Caco-2 (cell line): ENCODE data around the gene EFHC1. TPM values are rescaled to one million over a fixed set of nuclear protein-coding genes. Genes with fewer than 3 reads are reported as not detected.

Experiments
- BruUV-seq: library from RNA; stranded (reverse); fragments of 400-500 nt; replicated peaks from 2 replicates; lab custom pipeline; 2021; lab: Mats Ljungman, UMichigan
- CTCF ChIA-PET: fragments of 300-600 bp; sonication (Branson Sonifier 250); formaldehyde crosslinking; loops from one replicate; lab custom pipeline; 2022; ENCODE audit warnings: antibody characterized with exemption; lab: Charles Lee
- POLR2A ChIA-PET: fragments of 300-600 bp; sonication (Branson Sonifier 250); formaldehyde crosslinking; loops from one replicate; lab custom pipeline; 2022; ENCODE audit warnings: antibody characterized with exemption; lab: Charles Lee
- DNase-seq, 2 experiments: peaks; one replicate each; pipeline versions ENCODE4 v3.0.0 to v3.0.0-alpha.2; 2020 to 2022
- H3K27me3 ChIP-seq: replicated peaks from 2 replicates; pipeline ENCODE4 v1.6.0; 2011; ENCODE audit warnings: low read length; ENCODE audit not compliant: control insufficient read depth, insufficient read depth
- H3K36me3 ChIP-seq: 2 replicates; pipeline ENCODE4 v1.5.1; 2011; ENCODE audit warnings: low read length; ENCODE audit not compliant: control insufficient read depth, insufficient read depth
- H3K4me1 ChIP-seq: fragments of 250-450 bp; sonication (Bioruptor Pico); 2 replicates; pipeline ENCODE4 v1.5.1; 2020; ENCODE audit warnings: mild to moderate bottlenecking
- H3K4me3 ChIP-seq: 2 replicates; pipeline ENCODE4 v1.5.1; 2011; ENCODE audit warnings: low read depth, mild to moderate bottlenecking, control low read depth, low read length
- H3K9me3 ChIP-seq: fragments of 250-450 bp; sonication (Bioruptor Pico); 2 replicates; pipeline ENCODE4 v1.5.1; 2020; ENCODE audit warnings: mild to moderate bottlenecking, moderate library complexity
- H3K27ac Mint-ChIP-seq: one replicate; pipeline ENCODE4 v1.8.0; 2022; ENCODE audit warnings: mixed read lengths; ENCODE audit not compliant: unreplicated experiment
- H3K27me3 Mint-ChIP-seq: one replicate; pipeline ENCODE4 v1.8.0; 2022; ENCODE audit warnings: mixed read lengths; ENCODE audit not compliant: insufficient read depth, unreplicated experiment
- H3K36me3 Mint-ChIP-seq: one replicate; pipeline ENCODE4 v1.8.0; 2022; ENCODE audit warnings: mild to moderate bottlenecking, mixed read lengths; ENCODE audit not compliant: insufficient read depth, unreplicated experiment
- H3K4me1 Mint-ChIP-seq: one replicate; pipeline ENCODE4 v1.8.0; 2022; ENCODE audit warnings: low read depth, mixed read lengths; ENCODE audit not compliant: unreplicated experiment
- H3K4me3 Mint-ChIP-seq: one replicate; pipeline ENCODE4 v1.8.0; 2022; ENCODE audit warnings: mild to moderate bottlenecking, moderate library complexity, mixed read lengths; ENCODE audit not compliant: unreplicated experiment
- H3K9me3 Mint-ChIP-seq: one replicate; pipeline ENCODE4 v1.8.0; 2022; ENCODE audit warnings: mixed read lengths; ENCODE audit not compliant: unreplicated experiment
- CTCF ChIP-seq, 2 experiments: fragments of 200-600 bp in 1 of 2; IDR thresholded peaks; 1 replicate in 1 of 2; 2 replicates in 1 of 2; pipeline versions ENCODE4 v1.5.1 to v1.8.0; 2011 to 2022; ENCODE audit warnings: antibody characterized with exemption in 1 of 2, control low read depth in 1 of 2, inconsistent platforms in 1 of 2, low read depth in 1 of 2, low read length in 1 of 2, mild to moderate bottlenecking in 1 of 2, moderate library complexity in 1 of 2; ENCODE audit not compliant: insufficient read depth in 1 of 2, severe bottlenecking in 1 of 2, unreplicated experiment in 1 of 2
- intact Hi-C: fragments of 100-400 bp; cut with micrococcal nuclease; formaldehyde crosslinking; loops from one replicate; pipeline ENCODE4 v1.10.0; 2022; ENCODE audit not compliant: unreplicated experiment
- total RNA-seq: library from RNA; stranded (reverse); gene quantifications from 2 replicates; pipeline ENCODE4 v1.2.3, GENCODE V29; 2022

Gene EFHC1
- total RNA-seq, 1 experiment from 2014 or later: 14.6 TPM

GRCh38 chr6:52545406-52546119 is 125.4 kb downstream of the EFHC1 start:
- Histone ChIP-seq H3K4me1 (peaks cover 29% of the 10 kb centered on the region), H3K27me3 (no peaks in the 10 kb centered on the region), H3K4me3 (no peak overlapping the region), H3K9me3 (no peaks in the 10 kb centered on the region), H3K36me3 (no peaks in the 10 kb centered on the region)
- no peak for DNase-seq
- Mint-ChIP-seq H3K9me3 (no peaks in the 10 kb centered on the region), H3K4me3 (no peak overlapping the region), H3K36me3 (peaks cover 5% of the 10 kb centered on the region), H3K27me3 (no peaks in the 10 kb centered on the region), H3K27ac (peak overlapping the region; percentile 39), H3K4me1 (peaks cover 40% of the 10 kb centered on the region)
- POLR2A ChIA-PET: no interaction called here
- no TSS peak for BruUV-seq
- TF ChIP-seq CTCF (IDR thresholded peaks at IDR 0.05; ENCODE audit: insufficient read depth in 1 of 2, low read depth in 1 of 2, low read length in 1 of 2, severe bottlenecking in 1 of 2, unreplicated experiment in 1 of 2): no peak
- intact Hi-C loops: no loop called here
- CTCF ChIA-PET: no interaction called here

- BruUV-seq: no TSS peak
- CTCF ChIA-PET: no interaction called here
- no peak overlapping the region for H3K4me3 Mint-ChIP-seq
- TF ChIP-seq CTCF (IDR thresholded peaks at IDR 0.05; ENCODE audit: insufficient read depth in 1 of 2, low read depth in 1 of 2, low read length in 1 of 2, severe bottlenecking in 1 of 2, unreplicated experiment in 1 of 2): no peak
- POLR2A ChIA-PET: no interaction called here
- no peaks in the 10 kb centered on the region for H3K9me3 Mint-ChIP-seq
- Histone ChIP-seq H3K36me3 (no peaks in the 10 kb centered on the region), H3K4me1 (peaks cover 35% of the 10 kb centered on the region), H3K9me3 (no peaks in the 10 kb centered on the region), H3K4me3 (no peak overlapping the region), H3K27me3 (no peaks in the 10 kb centered on the region)
- H3K36me3 Mint-ChIP-seq: no peaks in the 10 kb centered on the region
- intact Hi-C loops: no loop called here
- H3K27me3 Mint-ChIP-seq: no peaks in the 10 kb centered on the region
- peaks cover 43% of the 10 kb centered on the region for H3K4me1 Mint-ChIP-seq
- no peak for DNase-seq
- peak overlapping the region; percentile 39 for H3K27ac Mint-ChIP-seq
Observed at GRCh38 chr6:52546192-52546591, 126.0 kb downstream of the EFHC1 start.

GRCh38 chr6:52546678-52547077 is 126.5 kb downstream of the EFHC1 start:
- H3K36me3 Mint-ChIP-seq: no peaks in the 10 kb centered on the region
- H3K27ac Mint-ChIP-seq: no peak overlapping the region
- no peaks in the 10 kb centered on the region for H3K27me3 ChIP-seq
- no peak for DNase-seq
- H3K4me3 Mint-ChIP-seq: no peak overlapping the region
- no peaks in the 10 kb centered on the region for H3K9me3 ChIP-seq
- H3K4me1 ChIP-seq: peaks cover 40% of the 10 kb centered on the region
- no peaks in the 10 kb centered on the region for H3K36me3 ChIP-seq
- intact Hi-C loops: no loop called here
- TF ChIP-seq CTCF (IDR thresholded peaks at IDR 0.05; ENCODE audit: insufficient read depth in 1 of 2, low read depth in 1 of 2, low read length in 1 of 2, severe bottlenecking in 1 of 2, unreplicated experiment in 1 of 2): no peak
- H3K4me1 Mint-ChIP-seq: peaks cover 48% of the 10 kb centered on the region
- no TSS peak for BruUV-seq
- H3K4me3 ChIP-seq: no peak overlapping the region
- ChIA-PET POLR2A (no interaction called here), CTCF (no interaction called here)
- H3K27me3 Mint-ChIP-seq: no peaks in the 10 kb centered on the region
- no peaks in the 10 kb centered on the region for H3K9me3 Mint-ChIP-seq
